Urothelium cell line (cell line): Measurements from ENCODE around the gene CENPC.
"Not testable (repeated sequence)": the region's sequence is repeated elsewhere in the genome, so short reads cannot be mapped to it uniquely, and the experiment has no call there.

Experiments
- DNase-seq: peaks from one replicate; pipeline ENCODE4 v3.0.0; 2011; ENCODE audit warnings: low spot score, mixed read lengths
- FAIRE-seq: peaks from 2 replicates; lab custom pipeline; 2011; peaks lifted over from hg19 to GRCh38; lab: Jason Lieb, UNC

CENPC gene

GRCh38 chr4:67550857-67551256, 5.6 kb upstream of the CENPC start:
- no peak for DNase-seq
- no peak for FAIRE-seq

- no peak for FAIRE-seq
Observed at GRCh38 chr4:67550451-67550850, 5.1 kb upstream of the CENPC start.

GRCh38 chr4:67549123-67549522, 3.8 kb upstream of the CENPC start:
- DNase-seq, result no peak
- FAIRE-seq, result no peak

More at GRCh38 chr4:67550451-67550850, 5.1 kb upstream of the CENPC start:
- DNase-seq, result no peak

GRCh38 chr4:67546971-67547370, 1.7 kb upstream of the CENPC start:
- FAIRE-seq, result no peak
- no peak for DNase-seq

- no peak for FAIRE-seq
- no peak for DNase-seq
Observed at GRCh38 chr4:67546004-67546356, 677 bp upstream of the CENPC start.

- FAIRE-seq (no peak), DNase-seq (no peak)
Observed at GRCh38 chr4:67542076-67542475, 3.2 kb downstream of the CENPC start.

- DNase-seq (no peak), FAIRE-seq (no peak)
Observed at GRCh38 chr4:67539830-67540229, 5.5 kb downstream of the CENPC start.

GRCh38 chr4:67535280-67535840, 9.9 kb downstream of the CENPC start:
- DNase-seq (no peak), FAIRE-seq (no peak)

GRCh38 chr4:67533112-67533511, 12.2 kb downstream of the CENPC start:
- DNase-seq (no peak), FAIRE-seq (no peak)

GRCh38 chr4:67532397-67532796, 12.9 kb downstream of the CENPC start:
- not testable (repeated sequence) for FAIRE-seq, DNase-seq

GRCh38 chr4:67531379-67531962, 13.8 kb downstream of the CENPC start:
- FAIRE-seq (no peak), DNase-seq (no peak)

- DNase-seq, FAIRE-seq: not testable (repeated sequence)
Observed at GRCh38 chr4:67524140-67524539, 21.2 kb downstream of the CENPC start.

GRCh38 chr4:67522851-67523671, 22.2 kb downstream of the CENPC start:
- no peak for DNase-seq
- FAIRE-seq, result no peak

GRCh38 chr4:67522230-67522629, 23.1 kb downstream of the CENPC start:
- no peak for DNase-seq
- FAIRE-seq, result no peak

- no peak for FAIRE-seq
- DNase-seq, result no peak
Observed at GRCh38 chr4:67521506-67521905, 23.8 kb downstream of the CENPC start.

- DNase-seq (no peak), FAIRE-seq (no peak)
Observed at GRCh38 chr4:67520141-67520540, 25.2 kb downstream of the CENPC start.

- FAIRE-seq (no peak), DNase-seq (no peak)
Observed at GRCh38 chr4:67512501-67512900, 32.8 kb downstream of the CENPC start.

GRCh38 chr4:67500373-67500772, 44.9 kb downstream of the CENPC start:
- DNase-seq, result no peak
- no peak for FAIRE-seq

GRCh38 chr4:67499799-67500198, 45.5 kb downstream of the CENPC start:
- DNase-seq, result no peak
- no peak for FAIRE-seq

- no peak for FAIRE-seq
- DNase-seq, result no peak
Observed at GRCh38 chr4:67483868-67484602, 61.3 kb downstream of the CENPC start.

- FAIRE-seq, result no peak
- DNase-seq, result no peak
Observed at GRCh38 chr4:67480810-67481209, 64.5 kb downstream of the CENPC start.
